Keratinocyte (primary cell): Measurements from ENCODE around the gene FAM241A. TPM values are rescaled to one million over a fixed set of nuclear protein-coding genes. Genes with fewer than 3 reads are reported as not detected.
A peak's percentile ranks its signal among the peaks of the same experiment; 100 is the strongest.

Experiments used
- DNase-seq: peaks from one replicate; pipeline ENCODE4 v3.0.0-alpha.2; 2011; ENCODE audit warnings: low read depth, missing footprints, low spot score
- FAIRE-seq: peaks from 2 replicates; lab custom pipeline; 2011; peaks lifted over from hg19 to GRCh38; lab: Jason Lieb, UNC
- H2AFZ ChIP-seq: 2 replicates; pipeline ENCODE4 v1.6.0; 2012; ENCODE audit warnings: low read length, control low read depth, inconsistent platforms; ENCODE audit not compliant: control insufficient read depth
- H3K27ac ChIP-seq: 2 replicates; pipeline ENCODE4 v1.5.1; 2011; ENCODE audit warnings: low read length; ENCODE audit not compliant: control insufficient read depth, insufficient read depth
- H3K27me3 ChIP-seq: 3 replicates; pipeline ENCODE4 v1.6.0; 2011; ENCODE audit warnings: low read length; ENCODE audit not compliant: control insufficient read depth, insufficient read depth; ENCODE audit errors: extremely low read depth
- H3K36me3 ChIP-seq, 2 experiments: 2 replicates in 1 of 2; 3 replicates in 1 of 2; pipeline ENCODE4 v1.5.1; 2011; ENCODE audit warnings: low read length in 2 of 2, mild to moderate bottlenecking in 1 of 2; ENCODE audit not compliant: control insufficient read depth in 2 of 2, insufficient read depth in 2 of 2; ENCODE audit errors: extremely low read depth in 1 of 2
- H3K4me1 ChIP-seq: 3 replicates; pipeline ENCODE4 v1.5.1; 2011; ENCODE audit warnings: low read length; ENCODE audit not compliant: control insufficient read depth, insufficient read depth; ENCODE audit errors: extremely low read depth
- H3K4me2 ChIP-seq: 3 replicates; pipeline ENCODE4 v1.6.0; 2011; ENCODE audit warnings: low read depth, low read length; ENCODE audit not compliant: control insufficient read depth, insufficient read depth; ENCODE audit errors: extremely low read depth
- H3K4me3 ChIP-seq, 3 experiments: fragments of 200-600 bp in 1 of 3; sonication (generic) in 1 of 3; 2 replicates in 2 of 3; 3 replicates in 1 of 3; pipeline ENCODE4 v1.5.1; 2011 to 2016; ENCODE audit warnings: low read length in 3 of 3, mild to moderate bottlenecking in 3 of 3, control low read depth in 2 of 3, inconsistent platforms in 1 of 3, low read depth in 1 of 3, mixed read lengths in 1 of 3, mixed run types in 1 of 3, moderate library complexity in 1 of 3; ENCODE audit not compliant: control insufficient read depth in 2 of 3, insufficient read depth in 2 of 3; ENCODE audit errors: extremely low read depth in 1 of 3
- H3K79me2 ChIP-seq: 2 replicates; pipeline ENCODE4 v1.6.0; 2012; ENCODE audit warnings: low read length; ENCODE audit not compliant: control insufficient read depth, insufficient read depth
- H3K9ac ChIP-seq: 3 replicates; pipeline ENCODE4 v1.6.0; 2011; ENCODE audit warnings: low read length; ENCODE audit not compliant: control insufficient read depth, insufficient read depth; ENCODE audit errors: extremely low read depth
- H3K9me1 ChIP-seq: 3 replicates; pipeline ENCODE4 v1.6.0; 2011; ENCODE audit warnings: low read length; ENCODE audit not compliant: control insufficient read depth, insufficient read depth; ENCODE audit errors: extremely low read depth
- H3K9me3 ChIP-seq: 2 replicates; pipeline ENCODE4 v1.5.1; 2012; ENCODE audit warnings: low read depth, low read length; ENCODE audit not compliant: control insufficient read depth
- H4K20me1 ChIP-seq: 3 replicates; pipeline ENCODE4 v1.6.0; 2011; ENCODE audit warnings: low read length; ENCODE audit not compliant: control insufficient read depth, insufficient read depth; ENCODE audit errors: extremely low read depth
- CTCF ChIP-seq, 3 experiments: IDR thresholded peaks in 1 of 3; conservative IDR thresholded peaks in 1 of 3; optimal IDR thresholded peaks in 1 of 3; 2 replicates in 2 of 3; 3 replicates in 1 of 3; pipeline versions ENCODE3 to v1.5.1; 2011; ENCODE audit warnings: low read length in 3 of 3, mild to moderate bottlenecking in 3 of 3, moderate library complexity in 2 of 3, control low read depth in 1 of 3, inconsistent platforms in 1 of 3; ENCODE audit not compliant: insufficient read depth in 2 of 3; ENCODE audit errors: extremely low read depth in 1 of 3
- EZH2 ChIP-seq: IDR thresholded peaks from one replicate; pipeline ENCODE4 v1.6.1; 2012; ENCODE audit warnings: inconsistent platforms, mild to moderate bottlenecking, low read length, moderate library complexity
- dilution Hi-C: fragments of 300-500 bp; cut with MboI; formaldehyde crosslinking; loops from one replicate; pipeline ENCODE4 v1.7.0; 2020; ENCODE audit warnings: low sequenced_read_pairs; ENCODE audit not compliant: extremely low pct_ligation_motif_present
- polyA plus RNA-seq, 5 experiments: library from polyadenylated mRNA; depleted of rRNA in 3 of 5; stranded (reverse) in 3 of 5; stranded (forward) in 1 of 5; unstranded in 1 of 5; fragments of >200 nt; gene quantifications; 1 replicate in 1 of 5; 2 replicates in 3 of 5; 3 replicates in 1 of 5; pipeline versions ENCODE4 v1.2.1 to v1.2.3, GENCODE V29; 2011 to 2012; ENCODE audit warnings: missing spikeins in 2 of 5, low read depth in 1 of 5, low replicate concordance in 1 of 5

Gene FAM241A
- polyA plus RNA-seq, 1 donor (not counting 4 experiments of a cell fraction or from before 2014, with no cell fraction given), result 2.9 TPM

GRCh38 chr4:112099701-112100297 is 45.5 kb upstream of the FAM241A start:
- dilution Hi-C loops, result no loop called here
- no peak overlapping the region for H3K27ac ChIP-seq
- H3K27me3 ChIP-seq, result no peaks in the 10 kb centered on the region
- no peaks in the 10 kb centered on the region for H3K79me2 ChIP-seq
- H4K20me1 ChIP-seq, result no peaks in the 10 kb centered on the region
- H3K4me1 ChIP-seq, result no peaks in the 10 kb centered on the region
- no peaks in the 10 kb centered on the region for H3K9me1 ChIP-seq
- FAIRE-seq (peak; percentile 73), DNase-seq (no peak)
- H3K4me3 ChIP-seq, result no peak overlapping the region
- TF ChIP-seq EZH2 (no peak), CTCF (optimal IDR thresholded peaks at IDR 0.05 in 1 of 3, IDR thresholded peaks at IDR 0.05 in 1 of 3, conservative IDR thresholded peaks at IDR 0.05 in 1 of 3; ENCODE audit: extremely low read depth in 1 of 3, insufficient read depth in 2 of 3, low read length in 3 of 3) (peak in 2 of 3 experiments; percentile 19 to 50)
- no peak overlapping the region for H3K9ac ChIP-seq
- H2AFZ ChIP-seq, result peak overlapping the region; percentile 77
- no peaks in the 10 kb centered on the region for H3K36me3 ChIP-seq
- H3K4me2 ChIP-seq, result no peak overlapping the region
- no peaks in the 10 kb centered on the region for H3K9me3 ChIP-seq

GRCh38 chr4:112102875-112103370 is 42.3 kb upstream of the FAM241A start:
- no peak overlapping the region for H3K4me2 ChIP-seq
- no peaks in the 10 kb centered on the region for H4K20me1 ChIP-seq
- no peaks in the 10 kb centered on the region for H3K27me3 ChIP-seq
- H2AFZ ChIP-seq, result no peak overlapping the region
- FAIRE-seq (no peak), DNase-seq (no peak)
- no peaks in the 10 kb centered on the region for H3K9me3 ChIP-seq
- no peaks in the 10 kb centered on the region for H3K4me1 ChIP-seq
- TF ChIP-seq CTCF (optimal IDR thresholded peaks at IDR 0.05 in 1 of 3, IDR thresholded peaks at IDR 0.05 in 1 of 3, conservative IDR thresholded peaks at IDR 0.05 in 1 of 3; ENCODE audit: extremely low read depth in 1 of 3, insufficient read depth in 2 of 3, low read length in 3 of 3), result no peak
- TF ChIP-seq EZH2, result no peak
- H3K9ac ChIP-seq, result no peak overlapping the region
- no peaks in the 10 kb centered on the region for H3K9me1 ChIP-seq
- H3K27ac ChIP-seq, result no peak overlapping the region
- no peaks in the 10 kb centered on the region for H3K36me3 ChIP-seq
- H3K4me3 ChIP-seq, result no peak overlapping the region
- dilution Hi-C loops, result no loop called here
- H3K79me2 ChIP-seq, result no peaks in the 10 kb centered on the region
